H1 (cell line): ENCODE measurements around the gene GALK1. TPM values are rescaled to one million over a fixed set of nuclear protein-coding genes. Genes with fewer than 3 reads are reported as not detected.
A peak's percentile ranks its signal among the peaks of the same experiment; 100 is the strongest.

Source experiments
- CTCF ChIA-PET: fragments of 300-600 bp; sonication (Branson Sonifier 250); formaldehyde crosslinking; loops from one replicate; lab custom pipeline; 2021; ENCODE audit not compliant: partially characterized antibody; lab: Charles Lee
- POLR2A ChIA-PET: fragments of 300-600 bp; sonication (Branson Sonifier 250); formaldehyde crosslinking; loops from one replicate; lab custom pipeline; 2021; ENCODE audit warnings: inconsistent platforms; ENCODE audit not compliant: partially characterized antibody; lab: Charles Lee
- DNase-seq, 2 experiments: peaks; one replicate each; pipeline versions ENCODE4 v3.0.0 to v3.0.0-alpha.2; 2010 to 2022; ENCODE audit warnings: low spot score in 2 of 2, low read depth in 1 of 2, mixed read lengths in 1 of 2
- FAIRE-seq: peaks from 2 replicates; lab custom pipeline; 2011; peaks lifted over from hg19 to GRCh38; lab: Jason Lieb, UNC
- H2AFZ ChIP-seq: 2 replicates; pipeline ENCODE4 v1.8.1; 2012; ENCODE audit warnings: low read length, inconsistent platforms
- H2AK5ac ChIP-seq: 2 replicates; pipeline ENCODE4 v1.6.1; 2013; ENCODE audit warnings: low read depth, low read length
- H2BK120ac ChIP-seq: replicated peaks from 2 replicates; pipeline ENCODE3; 2013; ENCODE audit warnings: low read depth, low read length, inconsistent platforms
- H2BK12ac ChIP-seq: 2 replicates; pipeline ENCODE4 v1.6.1; 2013; ENCODE audit warnings: low read depth, low read length
- H2BK15ac ChIP-seq: 2 replicates; pipeline ENCODE4 v1.6.1; 2013; ENCODE audit warnings: low read length
- H2BK20ac ChIP-seq: 2 replicates; pipeline ENCODE4 v1.6.1; 2013; ENCODE audit warnings: low read length
- H2BK5ac ChIP-seq: 2 replicates; pipeline ENCODE4 v1.6.1; 2013; ENCODE audit warnings: low read depth, low read length
- H3K14ac ChIP-seq: 2 replicates; pipeline ENCODE4 v1.6.1; 2013; ENCODE audit warnings: inconsistent platforms; ENCODE audit not compliant: insufficient read length
- H3K18ac ChIP-seq: 2 replicates; pipeline ENCODE4 v1.6.1; 2013; ENCODE audit warnings: low read length; ENCODE audit errors: extremely low read depth
- H3K23ac ChIP-seq: 2 replicates; pipeline ENCODE4 v1.6.1; 2013; ENCODE audit warnings: inconsistent platforms; ENCODE audit not compliant: insufficient read length
- H3K23me2 ChIP-seq: 2 replicates; pipeline ENCODE4 v1.6.1; 2013; ENCODE audit warnings: low read depth, low read length
- H3K27ac ChIP-seq: 2 replicates; pipeline ENCODE4 v1.6.1; 2011; ENCODE audit warnings: low read depth, low read length, inconsistent platforms
- H3K27me3 ChIP-seq, 4 experiments: replicated peaks in 1 of 4; 1 replicate in 1 of 4; 2 replicates in 3 of 4; pipeline versions ENCODE4 v1.6.1 to v1.8.1; 2011 to 2013; ENCODE audit warnings: low read length in 3 of 4, mild to moderate bottlenecking in 3 of 4, inconsistent platforms in 2 of 4, mixed read lengths in 2 of 4, moderate library complexity in 1 of 4; ENCODE audit not compliant: control insufficient read depth in 3 of 4, insufficient read depth in 3 of 4; ENCODE audit errors: extremely low read depth in 1 of 4
- H3K36me3 ChIP-seq, 4 experiments: 2 replicates each; pipeline versions ENCODE4 v1.6.1 to v1.8.1; 2011 to 2013; ENCODE audit warnings: mild to moderate bottlenecking in 4 of 4, low read length in 3 of 4, moderate library complexity in 2 of 4, control low read depth in 1 of 4, inconsistent platforms in 1 of 4; ENCODE audit not compliant: insufficient read depth in 4 of 4, control insufficient read depth in 2 of 4
- H3K4ac ChIP-seq: replicated peaks from 2 replicates; pipeline ENCODE3; 2013; ENCODE audit warnings: low read length, low read depth, mixed read lengths, inconsistent platforms; ENCODE audit not compliant: insufficient read length
- H3K4me1 ChIP-seq, 4 experiments: replicated peaks in 1 of 4; 1 replicate in 1 of 4; 2 replicates in 3 of 4; pipeline versions ENCODE4 v1.6.1 to v1.8.1; 2011 to 2013; ENCODE audit warnings: low read length in 3 of 4, inconsistent platforms in 2 of 4, mixed read lengths in 1 of 4; ENCODE audit not compliant: insufficient read depth in 4 of 4, control insufficient read depth in 3 of 4
- H3K4me2 ChIP-seq, 2 experiments: 2 replicates each; pipeline versions ENCODE4 v1.6.1 to v1.8.1; 2011 to 2013; ENCODE audit warnings: low read depth in 2 of 2, low read length in 2 of 2, control low read depth in 1 of 2, inconsistent platforms in 1 of 2, mild to moderate bottlenecking in 1 of 2; ENCODE audit not compliant: insufficient read depth in 1 of 2
- H3K4me3 ChIP-seq, 4 experiments: fragments of 200-600, 300-600 bp in 1 of 4; sonication (generic), shearing (Covaris generic), sonication (Bioruptor Twin) in 1 of 4; 2 replicates each; pipeline versions ENCODE4 v1.5.1 to v1.8.1; 2011 to 2016; ENCODE audit warnings: low read length in 4 of 4, low read depth in 3 of 4, control low read depth in 2 of 4, inconsistent platforms in 2 of 4, mild to moderate bottlenecking in 2 of 4, mixed read lengths in 1 of 4, moderate library complexity in 1 of 4; ENCODE audit not compliant: insufficient read depth in 2 of 4; ENCODE audit errors: extremely low read depth in 1 of 4
- H3K56ac ChIP-seq: replicated peaks from 2 replicates; pipeline ENCODE3; 2013; ENCODE audit warnings: low read depth, mild to moderate bottlenecking, mixed read lengths, low read length, inconsistent platforms; ENCODE audit not compliant: insufficient read length
- H3K79me1 ChIP-seq: 2 replicates; pipeline ENCODE4 v1.6.1; 2013; ENCODE audit warnings: low read depth, low read length, control low read depth
- H3K79me2 ChIP-seq, 2 experiments: 2 replicates each; pipeline versions ENCODE4 v1.6.1 to v1.8.1; 2012 to 2013; ENCODE audit warnings: low read length in 2 of 2, mild to moderate bottlenecking in 2 of 2, inconsistent platforms in 1 of 2; ENCODE audit not compliant: insufficient read depth in 2 of 2, control insufficient read depth in 1 of 2
- H3K9ac ChIP-seq, 4 experiments: replicated peaks in 1 of 4; 1 replicate in 1 of 4; 2 replicates in 3 of 4; pipeline versions ENCODE4 v1.6.1 to v1.8.1; 2011 to 2013; ENCODE audit warnings: low read depth in 3 of 4, low read length in 3 of 4, control low read depth in 2 of 4, mild to moderate bottlenecking in 2 of 4, moderate library complexity in 2 of 4, inconsistent platforms in 1 of 4; ENCODE audit errors: extremely low read depth in 1 of 4
- H3K9me3 ChIP-seq, 2 experiments: 2 replicates each; pipeline versions ENCODE4 v1.6.1 to v1.8.1; 2012 to 2013; ENCODE audit warnings: mild to moderate bottlenecking in 2 of 2, moderate library complexity in 2 of 2, control low read depth in 1 of 2, inconsistent platforms in 1 of 2, low read depth in 1 of 2, low read length in 1 of 2, mixed read lengths in 1 of 2; ENCODE audit not compliant: insufficient read depth in 2 of 2
- H4K20me1 ChIP-seq, 2 experiments: replicated peaks in 1 of 2; 2 replicates each; pipeline versions ENCODE3 to v1.8.1; 2011 to 2013; ENCODE audit warnings: inconsistent platforms in 2 of 2, low read length in 2 of 2, mild to moderate bottlenecking in 1 of 2; ENCODE audit not compliant: insufficient read depth in 2 of 2, control insufficient read depth in 1 of 2
- H4K5ac ChIP-seq: 2 replicates; pipeline ENCODE4 v1.6.1; 2013; ENCODE audit warnings: low read length, low read depth, mixed read lengths, inconsistent platforms; ENCODE audit not compliant: insufficient read length
- H4K8ac ChIP-seq: 2 replicates; pipeline ENCODE4 v1.8.0; 2013; ENCODE audit warnings: mild to moderate bottlenecking, moderate library complexity, low read length, inconsistent platforms; ENCODE audit not compliant: insufficient read depth; ENCODE audit errors: extremely low read depth
- H4K91ac ChIP-seq: replicated peaks from 2 replicates; pipeline ENCODE3; 2013; ENCODE audit warnings: low read length, mixed read lengths, inconsistent platforms; ENCODE audit not compliant: insufficient read length
- CHD1 ChIP-seq: IDR thresholded peaks from 2 replicates; pipeline ENCODE4 v1.6.1; 2012; ENCODE audit warnings: low read depth, low read length, improper control_type of control experiment
- CREB1 ChIP-seq: IDR thresholded peaks from 2 replicates; pipeline ENCODE4 v1.6.1; 2012; ENCODE audit warnings: inconsistent platforms
- EGR1 ChIP-seq: IDR thresholded peaks from 2 replicates; pipeline ENCODE4 v1.6.1; 2011; ENCODE audit warnings: low read depth, low read length, borderline replicate concordance
- EZH2 ChIP-seq: fragments of 200-600 bp; sonication (generic); IDR thresholded peaks from 2 replicates; pipeline ENCODE4 v1.7.1; 2012; ENCODE audit warnings: low read depth, mild to moderate bottlenecking, moderate library complexity, low read length, inconsistent platforms; ENCODE audit not compliant: severe bottlenecking
- JUND ChIP-seq: IDR thresholded peaks from 2 replicates; pipeline ENCODE4 v1.6.1; 2011; ENCODE audit warnings: mild to moderate bottlenecking, improper control_type of control experiment, low read length
- POLR2A ChIP-seq, 2 experiments: IDR thresholded peaks; 1 replicate in 1 of 2; 2 replicates in 1 of 2; pipeline ENCODE4 v1.6.1; 2011; ENCODE audit warnings: low read depth in 2 of 2, low read length in 2 of 2, mild to moderate bottlenecking in 2 of 2; ENCODE audit errors: control extremely low read depth in 1 of 2
- POLR2AphosphoS5 ChIP-seq: IDR thresholded peaks from 2 replicates; pipeline ENCODE4 v1.6.1; 2011; ENCODE audit warnings: low read depth, low read length
- RXRA ChIP-seq: IDR thresholded peaks from 2 replicates; pipeline ENCODE4 v1.6.1; 2011; ENCODE audit warnings: low read depth, mild to moderate bottlenecking, low read length, moderate library complexity; ENCODE audit not compliant: insufficient read depth
- SP1 ChIP-seq: IDR thresholded peaks from 2 replicates; pipeline ENCODE4 v1.6.1; 2011; ENCODE audit warnings: low read depth, low read length
- SP4 ChIP-seq: IDR thresholded peaks from 2 replicates; pipeline ENCODE4 v1.6.1; 2012; ENCODE audit warnings: low read length, inconsistent platforms
- SRF ChIP-seq: IDR thresholded peaks from 2 replicates; pipeline ENCODE4 v1.6.1; 2011; ENCODE audit warnings: mild to moderate bottlenecking, low read depth, low read length, moderate library complexity
- TAF1 ChIP-seq: IDR thresholded peaks from 2 replicates; pipeline ENCODE4 v1.6.1; 2011; ENCODE audit warnings: mild to moderate bottlenecking, low read depth, low read length
- WGBS, 2 experiments: shearing (Covaris generic) in 1 of 2; methylation state at CpG; one replicate each; pipeline versions ENCODE4 v1.1.6 to v1.1.7; 2013 to 2015; ENCODE audit warnings: low lambda C conversion rate in 2 of 2, mixed read lengths in 2 of 2, inconsistent platforms in 1 of 2, low coverage in 1 of 2, missing lambda C conversion rate in 1 of 2; ENCODE audit not compliant: insufficient replicate concordance in 2 of 2, insufficient coverage in 1 of 2, insufficient read length in 1 of 2; ENCODE audit errors: extremely low coverage in 1 of 2, missing lambda C conversion rate in 1 of 2; 5-methylcytosine and 5-hydroxymethylcytosine counted together
- polyA plus RNA-seq, 7 experiments: library from polyadenylated mRNA; depleted of rRNA in 3 of 7; stranded (reverse) in 5 of 7; unstranded in 2 of 7; fragments of >200 nt in 5 of 7; fragments of 200-250 nt in 2 of 7; gene quantifications; 1 replicate in 5 of 7; 2 replicates in 1 of 7; 4 replicates in 1 of 7; pipeline versions ENCODE4 v1.2.1 to v1.2.3, GENCODE V29; 2011 to 2013; ENCODE audit warnings: missing spikeins in 2 of 7, mixed read lengths in 2 of 7
- total RNA-seq: library from RNA; stranded (reverse); fragmentation: NEBNext Ultra II Directional; extraction: Animal tissue kit (Norgen Biotek cat#: 25700); gene quantifications from 2 replicates; pipeline ENCODE4 v1.2.1, GENCODE V29; 2021
- TF ChIP-seq, protein P1 (sequence below): IDR thresholded peaks from 2 replicates; pipeline ENCODE4 v1.6.1; 2011; ENCODE audit warnings: low read length, improper control_type of control experiment

GALK1 gene
- total and polyA plus RNA-seq, 2 of the 8 experiments (the other 6 are each of a cell fraction or from before 2014, with no cell fraction given), result 34.1 to 47.9 TPM

- peak; percentile 78 for FAIRE-seq
- POLR2A ChIA-PET, result interaction anchor here (0.6 to 7.5 kb wide), 28 partner anchors 10 to 523 kb away, joined by 3 to 98 read pairs (median 4); partner anchors contain the start of genes GALK1, GGA3, MRPS7 and TRIM65
- TF ChIP-seq POLR2A (IDR thresholded peaks at IDR 0.05; ENCODE audit: control extremely low read depth in 1 of 2, low read depth in 2 of 2, low read length in 2 of 2), result peak in 1 of 2 experiments; percentile 89; a peak in 2 of 3 replicates
- peak; percentile 72 for TF ChIP-seq SP1
- no peak for TF ChIP-seq RXRA
- no peak for TF ChIP-seq JUND
- TF ChIP-seq SRF, result peak; percentile 32; the same call in 1 of the 2 replicates
- TF ChIP-seq CHD1, result no peak
- TF ChIP-seq CREB1, result peak; percentile 92; the same call in 1 of the 2 replicates
- TF ChIP-seq, protein P1, sequence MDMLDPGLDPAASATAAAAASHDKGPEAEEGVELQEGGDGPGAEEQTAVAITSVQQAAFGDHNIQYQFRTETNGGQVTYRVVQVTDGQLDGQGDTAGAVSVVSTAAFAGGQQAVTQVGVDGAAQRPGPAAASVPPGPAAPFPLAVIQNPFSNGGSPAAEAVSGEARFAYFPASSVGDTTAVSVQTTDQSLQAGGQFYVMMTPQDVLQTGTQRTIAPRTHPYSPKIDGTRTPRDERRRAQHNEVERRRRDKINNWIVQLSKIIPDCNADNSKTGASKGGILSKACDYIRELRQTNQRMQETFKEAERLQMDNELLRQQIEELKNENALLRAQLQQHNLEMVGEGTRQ, result no peak
- TF ChIP-seq TAF1, result peak; percentile 87; the same call in 1 of the 2 replicates
- TF ChIP-seq SP4, result peak; percentile 43
- no peak for TF ChIP-seq EZH2
- TF ChIP-seq EGR1, result no peak
- peak; percentile 61 for TF ChIP-seq POLR2AphosphoS5
Measured at GRCh38 chr17:75784473-75785015, 19.6 kb upstream of the GALK1 start, which contains the start of gene UNK. Gene UNK, plus strand, starts transcription at chr17:75784806. Its CDS starts 75 bp downstream, at chr17:75784881.

More at GRCh38 chr17:75784473-75785015, 19.6 kb upstream of the GALK1 start, which contains the start of gene UNK:
- peaks cover 18 to 46% of the 10 kb centered on the region in 2 experiments for H3K79me2 ChIP-seq
- peak within 1 kb of the TSS; percentile 35 for H3K14ac ChIP-seq
- no peak within 1 kb of the TSS for H2AFZ ChIP-seq
- peaks cover 6% of the 10 kb centered on the region; the same call in 1 of the 2 replicates for H3K23me2 ChIP-seq
- 4% methylated on average over 37 of the region's 45 CpGs; no CpG with 5 or more reads in 1 of the 2 experiments for WGBS, 2 experiments
- no peaks in the 10 kb centered on the region for H3K36me3 ChIP-seq
- H3K27me3 ChIP-seq, result no peaks in the 10 kb centered on the region
- peaks cover 3% of the 10 kb centered on the region; the same call in 1 of the 2 replicates for H3K79me1 ChIP-seq
- peak within 1 kb of the TSS; percentile 98 to 100 (median 100) for H3K9ac ChIP-seq
- no peak within 1 kb of the TSS; the same call in 1 of the 2 replicates for H2BK20ac ChIP-seq
- peak within 1 kb of the TSS; percentile 98 for H2BK5ac ChIP-seq
- H4K5ac ChIP-seq, result peak within 1 kb of the TSS; percentile 89
- peak within 1 kb of the TSS; percentile 93 for H2BK15ac ChIP-seq
- peaks cover 0 to 3% of the 10 kb centered on the region in 2 experiments for H4K20me1 ChIP-seq
- H3K4ac ChIP-seq, result peak within 1 kb of the TSS; percentile 82
- peak within 1 kb of the TSS; percentile 99 for H4K8ac ChIP-seq
- H3K27ac ChIP-seq, result peak within 1 kb of the TSS; percentile 100
- peak within 1 kb of the TSS; percentile 94 for H4K91ac ChIP-seq
- peak within 1 kb of the TSS; percentile 86 for H2BK120ac ChIP-seq
- peaks cover 0 to 20% (median 7%) of the 10 kb centered on the region in 4 experiments; a peak in 6 of 7 replicates for H3K4me1 ChIP-seq
- CTCF ChIA-PET, result interaction anchor here (1.2 to 21.4 kb wide), 7 partner anchors 11 to 77 kb away, joined by 5 to 359 read pairs (median 7); partner anchors contain the start of genes GALK1, UNC13D and WBP2
- peak within 1 kb of the TSS; percentile 86 for H3K18ac ChIP-seq
- H3K23ac ChIP-seq, result no peak within 1 kb of the TSS
- peak within 1 kb of the TSS; percentile 87 to 99 for H3K4me2 ChIP-seq
- H2AK5ac ChIP-seq, result peak within 1 kb of the TSS; percentile 91
- peak within 1 kb of the TSS; percentile 93 for H2BK12ac ChIP-seq
- peak within 1 kb of the TSS; percentile 73 to 97 (median 92) for H3K4me3 ChIP-seq
- peak within 1 kb of the TSS; percentile 75 for H3K56ac ChIP-seq
- DNase-seq, result peak; percentile 97 to 99
- H3K9me3 ChIP-seq, result no peaks in the 10 kb centered on the region
